ENCODE measurements around the gene RPS6KL1. TPM values are rescaled to one million over a fixed set of nuclear protein-coding genes. Genes with fewer than 3 reads are reported as not detected.
A peak's percentile ranks its signal among the peaks of the same experiment; 100 is the strongest.

The RPS6KL1 gene
- total RNA-seq: 10 to 100 TPM in 1 of 2 donors, 1 to 10 TPM in 1; 4.4 to 10.4 TPM
- polyA plus RNA-seq (2013, experiment 1 of 2): 9.9 TPM
- polyA plus RNA-seq (2013, experiment 2 of 2): 8.9 TPM
- long read RNA-seq, experiment 1, partial matches to known transcripts: 0 of 3 reads
- long read RNA-seq, experiment 1, other reads (novel, unspliced or antisense): 3 of 3 reads
- long read RNA-seq, experiment 2, partial matches to known transcripts: 3 of 9 reads
- long read RNA-seq, experiment 2, other reads (novel, unspliced or antisense): 6 of 9 reads
- long read RNA-seq, experiment 3, partial matches to known transcripts: 1 of 10 reads
- long read RNA-seq, experiment 3, other reads (novel, unspliced or antisense): 8 of 10 reads
- long read RNA-seq, experiment 4, partial matches to known transcripts: 1 of 3 reads
- long read RNA-seq, experiment 4, other reads (novel, unspliced or antisense): 2 of 3 reads

- no peak within 1 kb of the TSS for H3K27ac ChIP-seq (ENCODE audit: low read depth, low read length)
These were observed at the start of gene RPS6KL1 for GRCh38 chr14:74922752-74923401. TSS of gene RPS6KL1 (minus strand) at chr14:74923260. CDS start at chr14:74921541, 1,719 bp downstream.

DNA sequence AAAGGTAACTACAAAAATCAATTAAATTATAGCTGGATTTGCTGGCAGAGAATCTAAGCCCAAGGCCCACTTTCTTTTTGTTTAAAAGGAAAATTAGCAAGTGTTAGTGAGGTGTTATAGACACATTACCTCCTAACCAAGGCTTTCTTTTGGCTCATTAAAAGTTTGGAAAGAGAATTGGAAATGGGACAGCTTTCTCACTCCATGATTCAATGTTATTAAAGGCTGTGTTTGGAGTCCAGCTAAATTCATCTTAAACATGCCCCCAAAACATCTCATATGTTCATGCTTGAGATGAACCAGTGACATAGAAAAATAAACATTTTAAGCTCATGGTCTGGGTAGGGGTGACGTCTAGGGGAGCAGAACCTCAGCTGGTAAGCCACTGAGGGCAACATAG lies 45.8 kb upstream of the RPS6KL1 start:
- no peak overlapping the region for H3K9ac ChIP-seq (ENCODE audit: extremely low read depth, low read length, poor library complexity, severe bottlenecking)
- no peak overlapping the region for H3K27ac ChIP-seq (ENCODE audit: low read depth, low read length)
- Mint-ChIP-seq H3K9me3 (no peaks in the 10 kb centered on the region), H3K4me3 (no peak overlapping the region), H3K36me3 (ENCODE audit: low read depth) (no peaks in the 10 kb centered on the region), H3K27ac (no peak overlapping the region), H3K27me3 (ENCODE audit: insufficient read depth) (no peaks in the 10 kb centered on the region), H3K4me1 (no peaks in the 10 kb centered on the region)
- DNase-seq: no peak
- H3K4me1 ChIP-seq (ENCODE audit: control insufficient read depth, insufficient read depth, low read length): peaks cover 1% of the 10 kb centered on the region
- H3K4me3 ChIP-seq (ENCODE audit: low read length): no peak overlapping the region
- no peaks in the 10 kb centered on the region for H3K27me3 ChIP-seq (ENCODE audit: control insufficient read depth, insufficient read depth, low read length, poor library complexity, severe bottlenecking)
- no peaks in the 10 kb centered on the region for H3K36me3 ChIP-seq (ENCODE audit: control insufficient read depth, insufficient read depth, low read length)
- H3K9me3 ChIP-seq (ENCODE audit: control insufficient read depth, low read length): no peaks in the 10 kb centered on the region
- TF ChIP-seq, protein P1, sequence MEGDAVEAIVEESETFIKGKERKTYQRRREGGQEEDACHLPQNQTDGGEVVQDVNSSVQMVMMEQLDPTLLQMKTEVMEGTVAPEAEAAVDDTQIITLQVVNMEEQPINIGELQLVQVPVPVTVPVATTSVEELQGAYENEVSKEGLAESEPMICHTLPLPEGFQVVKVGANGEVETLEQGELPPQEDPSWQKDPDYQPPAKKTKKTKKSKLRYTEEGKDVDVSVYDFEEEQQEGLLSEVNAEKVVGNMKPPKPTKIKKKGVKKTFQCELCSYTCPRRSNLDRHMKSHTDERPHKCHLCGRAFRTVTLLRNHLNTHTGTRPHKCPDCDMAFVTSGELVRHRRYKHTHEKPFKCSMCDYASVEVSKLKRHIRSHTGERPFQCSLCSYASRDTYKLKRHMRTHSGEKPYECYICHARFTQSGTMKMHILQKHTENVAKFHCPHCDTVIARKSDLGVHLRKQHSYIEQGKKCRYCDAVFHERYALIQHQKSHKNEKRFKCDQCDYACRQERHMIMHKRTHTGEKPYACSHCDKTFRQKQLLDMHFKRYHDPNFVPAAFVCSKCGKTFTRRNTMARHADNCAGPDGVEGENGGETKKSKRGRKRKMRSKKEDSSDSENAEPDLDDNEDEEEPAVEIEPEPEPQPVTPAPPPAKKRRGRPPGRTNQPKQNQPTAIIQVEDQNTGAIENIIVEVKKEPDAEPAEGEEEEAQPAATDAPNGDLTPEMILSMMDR (conservative IDR thresholded peaks at IDR 0.05): no peak
- WGBS, 2 experiments (ENCODE audit: insufficient coverage in 1 of 2, insufficient read length in 1 of 2): 77 to 92% methylated on average over 1 of the region's 1 CpG

More at GRCh38 chr14:74922752-74923401, at the start of gene RPS6KL1:
- peaks cover 21% of the 10 kb centered on the region for H3K27me3 ChIP-seq (ENCODE audit: control insufficient read depth, insufficient read depth, low read length, poor library complexity, severe bottlenecking)
- H3K27ac Mint-ChIP-seq: no peak within 1 kb of the TSS
- H3K9me3 ChIP-seq (ENCODE audit: control insufficient read depth, low read length): no peaks in the 10 kb centered on the region
- peak within 1 kb of the TSS; percentile 70 for H3K4me3 Mint-ChIP-seq
- peaks cover 20% of the 10 kb centered on the region for H3K27me3 Mint-ChIP-seq (ENCODE audit: insufficient read depth)
- 2 to 13% methylated on average over 1 to 46 of the region's 51 CpGs for WGBS, 2 experiments (ENCODE audit: insufficient coverage in 1 of 2, insufficient read length in 1 of 2)
- no peaks in the 10 kb centered on the region for H3K4me1 Mint-ChIP-seq
- H3K4me1 ChIP-seq (ENCODE audit: control insufficient read depth, insufficient read depth, low read length): no peaks in the 10 kb centered on the region
- H3K36me3 Mint-ChIP-seq (ENCODE audit: low read depth): no peaks in the 10 kb centered on the region
- no peaks in the 10 kb centered on the region for H3K36me3 ChIP-seq (ENCODE audit: control insufficient read depth, insufficient read depth, low read length)
- peak; percentile 95 for DNase-seq
- H3K9me3 Mint-ChIP-seq: no peaks in the 10 kb centered on the region
- H3K4me3 ChIP-seq (ENCODE audit: low read length): peak within 1 kb of the TSS; percentile 80
- TF ChIP-seq, protein P1 (conservative IDR thresholded peaks at IDR 0.05): no peak
- H3K9ac ChIP-seq (ENCODE audit: extremely low read depth, low read length, poor library complexity, severe bottlenecking): peak within 1 kb of the TSS; percentile 55

DNA sequence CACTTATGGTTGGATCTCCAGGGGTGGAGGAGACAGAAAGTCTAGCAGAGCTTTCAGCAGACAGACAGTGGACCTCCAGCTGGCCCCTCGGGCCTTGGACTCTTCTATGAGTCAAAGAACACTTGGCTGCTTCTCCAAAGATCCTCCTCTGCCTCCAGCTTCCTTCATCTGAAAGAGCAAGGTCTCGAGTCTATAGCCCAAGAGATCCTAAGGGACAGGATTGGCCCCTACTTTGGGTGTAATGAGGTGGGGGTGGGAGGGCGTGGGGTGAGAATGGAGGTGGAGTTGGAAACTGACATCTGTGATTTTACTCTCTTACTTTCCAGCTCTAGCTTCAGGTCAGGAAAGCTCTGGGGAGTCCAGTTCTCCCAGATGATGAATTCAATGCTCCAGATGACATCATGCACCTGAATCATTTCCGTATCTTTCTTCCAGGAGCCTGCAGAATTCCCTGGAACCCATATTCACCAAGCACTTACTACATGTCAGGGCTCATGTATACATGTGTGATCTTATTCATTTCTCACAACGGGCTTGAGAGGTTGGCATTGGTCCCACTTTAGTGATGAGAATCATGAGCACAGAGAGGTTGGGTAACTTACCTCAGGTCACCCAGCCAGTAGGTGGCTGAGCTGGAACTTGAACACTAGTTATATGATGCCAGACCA lies 42.6 kb upstream of the RPS6KL1 start:
- Histone ChIP-seq H3K27ac (ENCODE audit: low read depth, low read length) (no peak overlapping the region), H3K27me3 (ENCODE audit: control insufficient read depth, insufficient read depth, low read length, poor library complexity, severe bottlenecking) (no peaks in the 10 kb centered on the region), H3K4me1 (ENCODE audit: control insufficient read depth, insufficient read depth, low read length) (no peaks in the 10 kb centered on the region), H3K36me3 (ENCODE audit: control insufficient read depth, insufficient read depth, low read length) (no peaks in the 10 kb centered on the region), H3K4me3 (ENCODE audit: low read length) (no peak overlapping the region), H3K9me3 (ENCODE audit: control insufficient read depth, low read length) (no peaks in the 10 kb centered on the region), H3K9ac (ENCODE audit: extremely low read depth, low read length, poor library complexity, severe bottlenecking) (no peak overlapping the region)
- Mint-ChIP-seq H3K4me3 (no peak overlapping the region), H3K4me1 (no peaks in the 10 kb centered on the region), H3K36me3 (ENCODE audit: low read depth) (no peaks in the 10 kb centered on the region), H3K9me3 (no peaks in the 10 kb centered on the region), H3K27me3 (ENCODE audit: insufficient read depth) (peaks cover 3% of the 10 kb centered on the region), H3K27ac (no peak overlapping the region)
- no peak for DNase-seq
- WGBS, 2 experiments (ENCODE audit: insufficient coverage in 1 of 2, insufficient read length in 1 of 2): 88 to 93% methylated on average over 2 to 5 of the region's 5 CpGs
- TF ChIP-seq, protein P1 (conservative IDR thresholded peaks at IDR 0.05): no peak

Measured in endodermal cell (in vitro differentiated cells).